Measurements from ENCODE around the gene LHX3. TPM values are rescaled to one million over a fixed set of nuclear protein-coding genes. Genes with fewer than 3 reads are reported as not detected.

LHX3 gene
- polyA plus RNA-seq, 1 of the 3 experiments (the other 2 are of a cell fraction): not detected

DNA sequence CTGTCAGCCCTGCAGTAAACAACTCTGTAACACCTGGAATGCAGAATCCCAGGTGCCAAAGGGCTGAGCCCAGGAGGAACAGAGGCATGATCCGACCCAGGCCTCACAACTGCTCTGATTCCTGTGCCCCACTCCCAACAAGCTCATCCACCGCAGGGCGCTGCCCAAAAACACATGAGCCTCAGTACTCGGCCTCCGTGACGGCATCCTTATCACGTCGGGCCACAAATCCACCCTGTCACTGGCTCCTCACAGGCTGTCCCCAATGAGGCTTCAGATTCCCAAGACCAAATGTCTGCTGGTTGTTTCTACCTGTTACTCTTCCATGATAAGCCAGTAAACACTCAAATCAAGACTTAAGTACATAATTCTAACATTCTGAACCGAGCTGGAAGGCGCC is 25.4 kb upstream of the LHX3 start:
- peaks cover 44% of the 10 kb centered on the region for H4K20me1 ChIP-seq (ENCODE audit: insufficient read depth)
- WGBS (ENCODE audit: low lambda C conversion rate): 94% methylated on average over 10 of the region's 10 CpGs
- no peak overlapping the region for H3K4me3 ChIP-seq (ENCODE audit: low read depth in 2 of 2, low read length in 1 of 2)
- no peak overlapping the region for H2AFZ ChIP-seq (ENCODE audit: low read depth)
- ChIA-PET POLR2A (no interaction called here), CTCF (no interaction called here)
- H3K27me3 ChIP-seq (ENCODE audit: insufficient read depth): no peaks in the 10 kb centered on the region
- H3K9me2 ChIP-seq: no peaks in the 10 kb centered on the region
- H3K9me3 ChIP-seq: no peaks in the 10 kb centered on the region
- H3K36me3 ChIP-seq (replicated peaks in 1 of 2; ENCODE audit: control insufficient read depth in 1 of 2, insufficient read depth in 2 of 2, low read length in 1 of 2): peaks cover 0 to 19% of the 10 kb centered on the region in 2 experiments
- DNase-seq: no peak
- TF ChIP-seq SMC3 (IDR thresholded peaks at IDR 0.05; ENCODE audit: low read depth, low read length): no peak
- no peak for TF ChIP-seq MEF2A (IDR thresholded peaks at IDR 0.05; ENCODE audit: borderline replicate concordance, low read depth)
- no peak for TF ChIP-seq MAX (IDR thresholded peaks at IDR 0.05; ENCODE audit: low read depth)
- no peak for TF ChIP-seq JUND (IDR thresholded peaks at IDR 0.05)
- TF ChIP-seq USF2 (IDR thresholded peaks at IDR 0.05; ENCODE audit: borderline replicate concordance, low read depth, low read length): no peak
- TF ChIP-seq RAD21 (IDR thresholded peaks at IDR 0.05; ENCODE audit: low read length): no peak
- TF ChIP-seq MXI1 (IDR thresholded peaks at IDR 0.05; ENCODE audit: low read depth, low read length): no peak
- no peak for TF ChIP-seq SIN3A (IDR thresholded peaks at IDR 0.05; ENCODE audit: borderline replicate concordance, low read depth, low read length)
- peaks cover 4% of the 10 kb centered on the region for H3F3A ChIP-seq (replicated peaks; ENCODE audit: insufficient read depth)
- no peak overlapping the region for H3K27ac ChIP-seq (ENCODE audit: low read depth in 2 of 2, low read length in 1 of 2)
- H3K4me1 ChIP-seq (ENCODE audit: control insufficient read depth in 1 of 2, insufficient read depth in 2 of 2, low read depth in 1 of 2, low read length in 1 of 2): peaks cover 0 to 11% of the 10 kb centered on the region in 2 experiments; a peak in 1 of 4 replicates
- H3K79me2 ChIP-seq (ENCODE audit: insufficient read depth): peaks cover 10% of the 10 kb centered on the region; the same call in 1 of the 2 replicates
- H3K4me2 ChIP-seq: no peak overlapping the region
- no peak overlapping the region for H3K9ac ChIP-seq

DNA sequence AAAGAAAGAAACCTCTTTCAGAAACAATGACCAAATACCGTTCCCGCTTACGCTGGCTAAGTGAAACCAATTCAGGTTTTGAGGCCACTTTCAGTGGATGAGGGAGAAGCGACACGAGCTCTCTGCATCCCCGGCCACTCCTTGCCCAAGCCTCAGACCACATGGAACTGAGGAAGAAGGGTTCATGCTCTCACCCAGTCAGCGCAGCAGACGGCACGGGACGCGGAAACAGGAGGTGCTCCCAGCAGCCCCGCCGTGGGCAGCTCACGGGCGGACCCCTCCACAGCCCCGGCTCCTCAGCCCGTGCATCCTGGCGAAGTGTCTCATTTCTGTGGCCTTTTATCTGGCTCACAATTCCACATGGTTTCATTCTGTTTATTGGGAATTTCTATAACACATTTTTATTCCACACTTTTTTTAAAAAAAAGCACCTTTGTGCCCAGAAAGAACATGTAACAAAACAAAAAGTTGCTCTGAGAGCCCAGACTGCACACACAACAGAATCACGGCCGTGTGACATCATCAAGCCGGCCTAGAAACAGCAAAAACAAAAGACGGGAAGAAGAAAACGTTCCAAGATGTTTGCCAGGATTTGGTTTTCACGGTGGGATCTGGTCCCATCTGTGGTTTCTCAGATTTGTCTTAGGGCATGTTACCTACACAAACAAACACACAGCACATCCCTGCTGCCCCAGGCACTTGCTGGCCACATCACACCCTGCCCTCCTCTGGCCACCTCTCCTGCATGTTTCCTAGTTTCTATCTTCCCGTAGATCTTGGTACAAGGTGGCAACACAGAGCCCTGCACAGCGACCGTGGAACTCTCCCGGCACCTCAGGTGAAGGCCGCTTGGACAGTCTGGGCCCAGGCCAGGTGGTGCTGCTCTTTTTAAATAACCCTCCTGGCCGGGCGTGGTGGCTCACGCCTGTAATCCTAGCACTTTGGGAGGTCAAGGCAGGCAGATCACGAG is 24.5 kb upstream of the LHX3 start:
- WGBS (ENCODE audit: low lambda C conversion rate): 95% methylated on average over 33 of the region's 33 CpGs
- H3K9ac ChIP-seq: no peak overlapping the region
- peaks cover 0 to 18% of the 10 kb centered on the region in 2 experiments for H3K36me3 ChIP-seq (replicated peaks in 1 of 2; ENCODE audit: control insufficient read depth in 1 of 2, insufficient read depth in 2 of 2, low read length in 1 of 2)
- H3F3A ChIP-seq (replicated peaks; ENCODE audit: insufficient read depth): peaks cover 4% of the 10 kb centered on the region
- H3K79me2 ChIP-seq (ENCODE audit: insufficient read depth): peaks cover 11% of the 10 kb centered on the region; the same call in 1 of the 2 replicates
- DNase-seq: no peak
- no peaks in the 10 kb centered on the region for H3K27me3 ChIP-seq (ENCODE audit: insufficient read depth)
- H3K9me3 ChIP-seq: no peaks in the 10 kb centered on the region
- peaks cover 0 to 11% of the 10 kb centered on the region in 2 experiments; a peak in 1 of 4 replicates for H3K4me1 ChIP-seq (ENCODE audit: control insufficient read depth in 1 of 2, insufficient read depth in 2 of 2, low read depth in 1 of 2, low read length in 1 of 2)
- no peak for TF ChIP-seq MAX (IDR thresholded peaks at IDR 0.05; ENCODE audit: low read depth)
- no peak for TF ChIP-seq POLR2AphosphoS5 (IDR thresholded peaks at IDR 0.05; ENCODE audit: low read depth, low read length)
- TF ChIP-seq CTCF (IDR thresholded peaks at IDR 0.05): no peak
- TF ChIP-seq, protein P1, sequence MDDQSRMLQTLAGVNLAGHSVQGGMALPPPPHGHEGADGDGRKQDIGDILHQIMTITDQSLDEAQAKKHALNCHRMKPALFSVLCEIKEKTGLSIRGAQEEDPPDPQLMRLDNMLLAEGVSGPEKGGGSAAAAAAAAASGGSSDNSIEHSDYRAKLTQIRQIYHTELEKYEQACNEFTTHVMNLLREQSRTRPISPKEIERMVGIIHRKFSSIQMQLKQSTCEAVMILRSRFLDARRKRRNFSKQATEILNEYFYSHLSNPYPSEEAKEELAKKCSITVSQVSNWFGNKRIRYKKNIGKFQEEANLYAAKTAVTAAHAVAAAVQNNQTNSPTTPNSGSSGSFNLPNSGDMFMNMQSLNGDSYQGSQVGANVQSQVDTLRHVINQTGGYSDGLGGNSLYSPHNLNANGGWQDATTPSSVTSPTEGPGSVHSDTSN (IDR thresholded peaks at IDR 0.05): no peak
- TF ChIP-seq SMC3 (IDR thresholded peaks at IDR 0.05; ENCODE audit: low read depth, low read length): no peak
- no peak for TF ChIP-seq FOXM1 (IDR thresholded peaks at IDR 0.05; ENCODE audit: low read depth)
- no peak for TF ChIP-seq TCF12 (IDR thresholded peaks at IDR 0.05)
- no peak overlapping the region for H2AFZ ChIP-seq (ENCODE audit: low read depth)
- H3K4me3 ChIP-seq (ENCODE audit: low read depth in 2 of 2, low read length in 1 of 2): no peak overlapping the region
- no peaks in the 10 kb centered on the region for H3K9me2 ChIP-seq
- H3K4me2 ChIP-seq: no peak overlapping the region
- CTCF ChIA-PET: interaction anchor here (1.6 to 5.3 kb wide), 3 partner anchors 13 to 59 kb away, joined by 5 to 50 read pairs (median 32); no protein-coding TSS in a partner anchor
- H3K27ac ChIP-seq (ENCODE audit: low read depth in 2 of 2, low read length in 1 of 2): no peak overlapping the region
- H4K20me1 ChIP-seq (ENCODE audit: insufficient read depth): peaks cover 45% of the 10 kb centered on the region
- POLR2A ChIA-PET: no interaction called here
